PC-9 (cell line): Measurements from ENCODE around the gene SLC12A2. TPM values are rescaled to one million over a fixed set of nuclear protein-coding genes. Genes with fewer than 3 reads are reported as not detected.

Source experiments
- BruUV-seq: library from RNA; stranded (reverse); fragments of 400-500 nt; replicated peaks from 2 replicates; lab custom pipeline; 2021; lab: Mats Ljungman, UMichigan
- CTCF ChIA-PET: fragments of 300-600 bp; sonication (Branson Sonifier 250); formaldehyde crosslinking; loops from one replicate; lab custom pipeline; 2022; ENCODE audit warnings: antibody characterized with exemption; lab: Charles Lee
- POLR2A ChIA-PET: fragments of 300-600 bp; sonication (Branson Sonifier 250); formaldehyde crosslinking; loops from one replicate; lab custom pipeline; 2022; ENCODE audit warnings: antibody characterized with exemption; ENCODE audit not compliant: unreplicated experiment; lab: Charles Lee
- DNase-seq, 2 experiments: peaks; one replicate each; pipeline versions ENCODE4 v3.0.0 to v3.0.0-alpha.2; 2015 to 2022; ENCODE audit warnings: mixed read lengths in 1 of 2
- H2AFZ ChIP-seq: fragments of 200-600 bp; sonication (generic); 2 replicates; pipeline ENCODE4 v1.8.1; 2017; ENCODE audit warnings: antibody characterized with exemption
- H3F3A ChIP-seq: fragments of 200-600 bp; sonication (generic); 2 replicates; pipeline ENCODE4 v1.8.1; 2017; ENCODE audit warnings: antibody characterized with exemption, mild to moderate bottlenecking, low read depth; ENCODE audit not compliant: insufficient read depth
- H3K27ac ChIP-seq: fragments of 200-600 bp; sonication (generic); 2 replicates; pipeline ENCODE4 v1.6.1; 2016; ENCODE audit warnings: mixed run types
- H3K27me3 ChIP-seq: fragments of 200-600 bp; sonication (generic); 2 replicates; pipeline ENCODE4 v1.6.1; 2016; ENCODE audit warnings: low read depth, mixed run types; ENCODE audit not compliant: insufficient read depth
- H3K36me3 ChIP-seq: fragments of 200-600 bp; sonication (generic); 2 replicates; pipeline ENCODE4 v1.6.1; 2016; ENCODE audit warnings: low read depth, mixed run types
- H3K4me1 ChIP-seq: fragments of 200-600 bp; sonication (generic); replicated peaks from 2 replicates; pipeline ENCODE4 v1.6.1; 2016; ENCODE audit warnings: mixed run types; ENCODE audit not compliant: insufficient read depth
- H3K4me2 ChIP-seq: fragments of 200-600 bp; sonication (generic); 2 replicates; pipeline ENCODE4 v1.6.1; 2017; ENCODE audit warnings: mixed run types
- H3K4me3 ChIP-seq: fragments of 200-600 bp; sonication (generic); 2 replicates; pipeline ENCODE4 v1.6.1; 2016; ENCODE audit warnings: mixed run types
- H3K79me2 ChIP-seq: fragments of 200-600 bp; sonication (generic); 2 replicates; pipeline ENCODE4 v1.6.1; 2017; ENCODE audit warnings: low read depth, mixed run types
- H3K9me2 ChIP-seq: fragments of 200-600 bp; sonication (generic); 2 replicates; pipeline ENCODE4 v1.8.1; 2017; ENCODE audit warnings: mild to moderate bottlenecking; ENCODE audit not compliant: insufficient read depth
- H3K9me3 ChIP-seq: fragments of 200-600 bp; sonication (generic); 2 replicates; pipeline ENCODE4 v1.8.1; 2016; ENCODE audit warnings: low read depth; ENCODE audit not compliant: insufficient read depth
- H4K20me1 ChIP-seq: fragments of 200-600 bp; sonication (generic); 2 replicates; pipeline ENCODE4 v1.8.1; 2017; ENCODE audit not compliant: insufficient read depth
- EZH2 ChIP-seq: fragments of 200-600 bp; sonication (generic); IDR thresholded peaks from 2 replicates; pipeline ENCODE4 v1.8.0; 2017; ENCODE audit warnings: antibody characterized with exemption, low read depth
- intact Hi-C: fragments of 100-400 bp; cut with micrococcal nuclease; formaldehyde crosslinking; loops from one replicate; pipeline ENCODE4 v1.10.0; 2022; ENCODE audit not compliant: unreplicated experiment
- total RNA-seq: library from RNA; stranded (reverse); gene quantifications from 2 replicates; pipeline ENCODE4 v1.2.3, GENCODE V29; 2021
- TF ChIP-seq, protein P1 (sequence below): fragments of 200-600 bp; sonication (generic); conservative IDR thresholded peaks from 2 replicates; pipeline ENCODE4 v1.6.1; 2017; ENCODE audit warnings: mixed run types, antibody characterized with exemption, mild to moderate bottlenecking, moderate library complexity

The SLC12A2 gene
- total RNA-seq, 1 experiment from 2014 or later: 24.4 TPM

DNA sequence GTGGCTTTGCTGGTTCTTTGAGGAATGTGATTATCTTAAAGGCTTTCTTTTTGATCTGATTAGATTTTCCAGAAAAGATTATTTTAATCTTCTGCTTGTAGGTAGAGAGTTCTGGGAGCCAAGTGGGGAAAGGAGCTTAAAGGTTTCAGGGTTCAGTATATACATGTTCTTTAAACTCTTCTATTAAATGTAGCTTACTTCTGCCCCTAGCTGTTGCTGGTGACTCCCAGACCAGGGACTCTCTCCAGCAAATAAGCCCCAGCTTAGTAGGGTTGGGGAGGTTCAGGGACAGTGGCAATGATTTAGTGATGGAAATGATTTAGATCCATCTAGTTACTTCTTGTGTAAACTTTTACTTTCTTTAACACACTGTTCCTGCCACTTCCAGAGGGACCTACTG is 72.2 kb downstream of the SLC12A2 start:
- Histone ChIP-seq H3K4me2 (no peak overlapping the region), H3K4me3 (no peak overlapping the region), H3K27me3 (no peaks in the 10 kb centered on the region), H3K9me2 (no peaks in the 10 kb centered on the region), H3K9me3 (no peaks in the 10 kb centered on the region), H2AFZ (no peak overlapping the region), H4K20me1 (no peaks in the 10 kb centered on the region), H3F3A (no peaks in the 10 kb centered on the region), H3K79me2 (no peaks in the 10 kb centered on the region; the same call in 1 of the 2 replicates), H3K27ac (no peak overlapping the region), H3K4me1 (no peaks in the 10 kb centered on the region), H3K36me3 (peaks cover 28% of the 10 kb centered on the region)
- intact Hi-C loops: no loop called here
- no TSS peak for BruUV-seq
- ChIA-PET CTCF (no interaction called here), POLR2A (no interaction called here)
- no peak for DNase-seq
- TF ChIP-seq EZH2: no peak
- TF ChIP-seq, protein P1, sequence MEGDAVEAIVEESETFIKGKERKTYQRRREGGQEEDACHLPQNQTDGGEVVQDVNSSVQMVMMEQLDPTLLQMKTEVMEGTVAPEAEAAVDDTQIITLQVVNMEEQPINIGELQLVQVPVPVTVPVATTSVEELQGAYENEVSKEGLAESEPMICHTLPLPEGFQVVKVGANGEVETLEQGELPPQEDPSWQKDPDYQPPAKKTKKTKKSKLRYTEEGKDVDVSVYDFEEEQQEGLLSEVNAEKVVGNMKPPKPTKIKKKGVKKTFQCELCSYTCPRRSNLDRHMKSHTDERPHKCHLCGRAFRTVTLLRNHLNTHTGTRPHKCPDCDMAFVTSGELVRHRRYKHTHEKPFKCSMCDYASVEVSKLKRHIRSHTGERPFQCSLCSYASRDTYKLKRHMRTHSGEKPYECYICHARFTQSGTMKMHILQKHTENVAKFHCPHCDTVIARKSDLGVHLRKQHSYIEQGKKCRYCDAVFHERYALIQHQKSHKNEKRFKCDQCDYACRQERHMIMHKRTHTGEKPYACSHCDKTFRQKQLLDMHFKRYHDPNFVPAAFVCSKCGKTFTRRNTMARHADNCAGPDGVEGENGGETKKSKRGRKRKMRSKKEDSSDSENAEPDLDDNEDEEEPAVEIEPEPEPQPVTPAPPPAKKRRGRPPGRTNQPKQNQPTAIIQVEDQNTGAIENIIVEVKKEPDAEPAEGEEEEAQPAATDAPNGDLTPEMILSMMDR: no peak

DNA sequence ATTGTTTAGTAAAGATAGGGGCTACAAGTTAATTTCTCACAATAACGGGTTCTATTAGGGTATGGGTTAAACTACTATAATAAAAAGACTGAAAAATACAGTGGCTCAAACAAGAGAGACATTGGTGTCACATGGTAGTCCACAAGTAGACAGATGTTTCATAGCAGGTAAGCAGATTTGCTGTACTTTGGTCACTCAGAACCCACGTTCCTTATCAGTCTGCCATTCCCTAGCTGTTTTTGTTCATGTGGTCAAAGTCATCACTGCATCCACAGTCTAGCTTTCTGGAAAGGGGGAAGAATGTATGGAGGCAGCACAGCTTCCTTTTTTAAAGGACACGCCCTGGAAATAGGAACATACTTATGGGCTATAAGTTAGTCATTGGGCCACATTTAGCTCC is 73.0 kb downstream of the SLC12A2 start:
- no TSS peak for BruUV-seq
- no peaks in the 10 kb centered on the region for H3F3A ChIP-seq
- no peak overlapping the region for H3K27ac ChIP-seq
- intact Hi-C loops: no loop called here
- no peak overlapping the region for H3K4me2 ChIP-seq
- no peaks in the 10 kb centered on the region for H3K9me3 ChIP-seq
- no peaks in the 10 kb centered on the region for H3K27me3 ChIP-seq
- no peaks in the 10 kb centered on the region; the same call in 1 of the 2 replicates for H3K79me2 ChIP-seq
- TF ChIP-seq, protein P1: no peak
- TF ChIP-seq EZH2: no peak
- H3K36me3 ChIP-seq: peaks cover 26% of the 10 kb centered on the region
- ChIA-PET POLR2A (no interaction called here), CTCF (no interaction called here)
- no peak overlapping the region for H3K4me3 ChIP-seq
- no peak overlapping the region for H2AFZ ChIP-seq
- no peaks in the 10 kb centered on the region for H3K9me2 ChIP-seq
- DNase-seq: no peak
- no peaks in the 10 kb centered on the region for H3K4me1 ChIP-seq
- H4K20me1 ChIP-seq: no peaks in the 10 kb centered on the region

DNA sequence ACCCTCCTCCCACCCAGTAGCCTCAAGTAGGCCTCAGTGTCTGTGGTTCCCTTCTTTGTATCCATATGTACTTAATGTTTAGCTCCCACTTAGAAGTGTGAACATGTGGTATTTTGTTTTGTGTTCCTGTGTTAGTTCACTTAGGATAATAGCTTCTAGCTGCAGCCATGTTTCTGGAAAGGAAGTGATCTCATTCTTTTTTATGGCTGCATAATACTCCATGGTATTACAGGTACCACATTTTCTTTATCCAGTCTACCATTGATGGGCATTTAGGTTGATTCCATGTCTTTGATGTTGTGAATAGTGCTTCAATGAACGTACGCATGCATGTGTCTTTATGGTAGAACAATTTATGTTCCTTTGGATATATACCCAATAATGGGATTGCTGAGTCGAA is 74.8 kb downstream of the SLC12A2 start:
- intact Hi-C loops: no loop called here
- no peak for TF ChIP-seq EZH2
- TF ChIP-seq, protein P1: no peak
- no peaks in the 10 kb centered on the region for H3K4me1 ChIP-seq
- POLR2A ChIA-PET: no interaction called here
- peaks cover 30% of the 10 kb centered on the region; the same call in 1 of the 2 replicates for H3K36me3 ChIP-seq
- H3K4me3 ChIP-seq: no peak overlapping the region
- H3K4me2 ChIP-seq: no peak overlapping the region
- no TSS peak for BruUV-seq
- no peaks in the 10 kb centered on the region for H3K9me2 ChIP-seq
- no peaks in the 10 kb centered on the region for H3K9me3 ChIP-seq
- no peaks in the 10 kb centered on the region for H3F3A ChIP-seq
- no peak for DNase-seq
- no peaks in the 10 kb centered on the region for H3K27me3 ChIP-seq
- no peak overlapping the region for H2AFZ ChIP-seq
- no peak overlapping the region for H3K27ac ChIP-seq
- H4K20me1 ChIP-seq: no peaks in the 10 kb centered on the region
- CTCF ChIA-PET: no interaction called here
- no peaks in the 10 kb centered on the region; the same call in 1 of the 2 replicates for H3K79me2 ChIP-seq
